ENCODE results near the gene CHD6. TPM values are rescaled to one million over a fixed set of nuclear protein-coding genes. Genes with fewer than 3 reads are reported as not detected.

CHD6 gene
- total and polyA plus RNA-seq, 3 donors from 2014 or later = 21.3 to 73.9 (median 71.5) TPM

GRCh38 chr20:41418031-41418430 is 200.1 kb downstream of the CHD6 start:
- intact Hi-C loops (cut with DNase I; ENCODE audit: low total_unique reads) = loop anchor here (10.0 kb wide), 1 partner anchor 73 kb away; the partner anchor contains the start of gene LPIN3
- Histone ChIP-seq H3K36me3 (ENCODE audit: low read depth, missing control alignments) (no peaks in the 10 kb centered on the region), H3K27ac (no peak overlapping the region), H3K4me1 (no peaks in the 10 kb centered on the region), H3K4me3 (no peak overlapping the region), H3K9me3 (no peaks in the 10 kb centered on the region), H3K27me3 (no peaks in the 10 kb centered on the region)
- DNase-seq = no peak
- TF ChIP-seq POLR2A (IDR thresholded peaks at IDR 0.05) (no peak), CTCF (IDR thresholded peaks at IDR 0.05) (no peak)
- WGBS, 2 donors = 78 to 86% methylated on average over 5 of the region's 5 CpGs

GRCh38 chr20:41415191-41415590 is 203.0 kb downstream of the CHD6 start:
- DNase-seq = no peak
- Histone ChIP-seq H3K9me3 (no peaks in the 10 kb centered on the region), H3K27ac (no peak overlapping the region), H3K27me3 (no peaks in the 10 kb centered on the region), H3K36me3 (ENCODE audit: low read depth, missing control alignments) (no peaks in the 10 kb centered on the region), H3K4me1 (no peaks in the 10 kb centered on the region), H3K4me3 (no peak overlapping the region)
- 82 to 89% methylated on average over 6 to 8 of the region's 8 CpGs for WGBS, 2 donors
- no peak for TF ChIP-seq POLR2A (IDR thresholded peaks at IDR 0.05)
- TF ChIP-seq CTCF (IDR thresholded peaks at IDR 0.05) = no peak
- intact Hi-C loops (cut with DNase I; ENCODE audit: low total_unique reads) = loop anchor here (10.0 kb wide), 1 partner anchor 70 kb away; the partner anchor contains the start of gene LPIN3

- intact Hi-C loops (cut with DNase I; ENCODE audit: low total_unique reads) = loop anchor here (10.0 kb wide), 1 partner anchor 68 kb away; the partner anchor contains the start of gene LPIN3
These were observed 205.0 kb downstream of the CHD6 start for GRCh38 chr20:41413169-41413568.

GRCh38 chr20:41412324-41413120 is 205.7 kb downstream of the CHD6 start:
- H3K4me3 ChIP-seq = no peak overlapping the region
- intact Hi-C loops (cut with DNase I; ENCODE audit: low total_unique reads) = loop anchor here (10.0 kb wide), 1 partner anchor 68 kb away; the partner anchor contains the start of gene LPIN3
- H3K4me1 ChIP-seq = peaks cover 10% of the 10 kb centered on the region
- DNase-seq = no peak
- peak overlapping the region in 1 of 2 donors; percentile 23 for H3K27ac ChIP-seq
- H3K36me3 ChIP-seq (ENCODE audit: low read depth, missing control alignments) = no peaks in the 10 kb centered on the region
- H3K9me3 ChIP-seq = no peaks in the 10 kb centered on the region
- 92 to 94% methylated on average over 12 of the region's 12 CpGs for WGBS, 2 donors
- no peaks in the 10 kb centered on the region for H3K27me3 ChIP-seq
- TF ChIP-seq CTCF (IDR thresholded peaks at IDR 0.05) (no peak), POLR2A (IDR thresholded peaks at IDR 0.05) (no peak)

More at GRCh38 chr20:41413169-41413568, 205.0 kb downstream of the CHD6 start:
- no peaks in the 10 kb centered on the region for H3K36me3 ChIP-seq (ENCODE audit: low read depth, missing control alignments)
- H3K4me1 ChIP-seq = peaks cover 10% of the 10 kb centered on the region
- 86 to 89% methylated on average over 5 of the region's 5 CpGs for WGBS, 2 donors
- no peak overlapping the region for H3K27ac ChIP-seq
- no peaks in the 10 kb centered on the region for H3K27me3 ChIP-seq
- DNase-seq = no peak
- no peak for TF ChIP-seq CTCF (IDR thresholded peaks at IDR 0.05)
- H3K4me3 ChIP-seq = no peak overlapping the region
- H3K9me3 ChIP-seq = no peaks in the 10 kb centered on the region

All from testis (tissue), 3 donors.